GM12801 (cell line): Measurements from ENCODE around the gene HBA1.
"Not testable (repeated sequence)": the region's sequence is repeated elsewhere in the genome, so short reads cannot be mapped to it uniquely, and the experiment has no call there.

Source experiments
- TF ChIP-seq, protein P1 (sequence below): IDR thresholded peaks from one replicate; pipeline ENCODE4 v1.5.1; 2011; ENCODE audit warnings: control low read depth; ENCODE audit not compliant: insufficient read length; ENCODE audit errors: extremely low read depth

HBA1 gene

DNA sequence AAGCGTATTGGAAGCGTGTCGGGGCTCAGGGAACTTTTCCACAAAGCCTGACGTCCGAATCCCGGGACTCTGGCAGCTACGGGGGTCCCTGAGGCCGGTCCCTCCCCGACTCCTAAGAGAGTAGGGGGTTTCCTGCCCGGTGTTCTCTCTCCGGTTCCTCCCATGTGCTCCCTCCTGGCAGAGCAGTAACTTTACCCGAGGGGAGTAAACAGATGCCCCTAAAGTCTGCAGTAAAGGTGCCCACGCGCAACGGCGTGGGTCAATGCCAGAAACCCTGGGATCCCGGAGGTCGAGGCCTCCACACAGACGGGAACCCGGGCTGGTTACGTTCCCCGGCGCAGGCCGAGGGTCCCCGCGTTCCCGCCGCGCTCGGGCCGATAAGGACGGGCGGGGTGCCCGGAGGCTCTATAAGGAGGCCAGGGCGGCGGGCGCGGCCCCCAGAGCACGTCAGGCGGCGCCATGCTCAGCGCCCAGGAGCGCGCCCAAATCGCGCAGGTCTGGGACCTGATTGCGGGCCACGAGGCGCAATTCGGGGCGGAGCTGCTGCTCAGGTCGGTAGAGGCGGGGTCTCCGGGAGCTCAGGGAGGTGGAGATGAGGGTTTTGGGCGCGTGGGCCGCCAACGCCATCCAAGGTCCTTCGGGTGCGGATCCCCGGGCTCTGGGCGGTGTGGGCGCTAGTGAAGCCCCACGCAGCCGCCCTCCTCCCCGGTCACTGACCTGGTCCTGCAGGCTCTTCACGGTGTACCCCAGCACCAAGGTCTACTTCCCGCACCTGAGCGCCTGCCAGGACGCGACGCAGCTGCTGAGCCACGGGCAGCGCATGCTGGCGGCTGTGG, 10.7 kb upstream of the HBA1 start, which contains the start of gene HBM:
Gene HBM (plus strand): TSS at position 440 of the 836 bp plus-strand sequence. CDS start 20 bp downstream, at position 460.
- TF ChIP-seq, protein P1, sequence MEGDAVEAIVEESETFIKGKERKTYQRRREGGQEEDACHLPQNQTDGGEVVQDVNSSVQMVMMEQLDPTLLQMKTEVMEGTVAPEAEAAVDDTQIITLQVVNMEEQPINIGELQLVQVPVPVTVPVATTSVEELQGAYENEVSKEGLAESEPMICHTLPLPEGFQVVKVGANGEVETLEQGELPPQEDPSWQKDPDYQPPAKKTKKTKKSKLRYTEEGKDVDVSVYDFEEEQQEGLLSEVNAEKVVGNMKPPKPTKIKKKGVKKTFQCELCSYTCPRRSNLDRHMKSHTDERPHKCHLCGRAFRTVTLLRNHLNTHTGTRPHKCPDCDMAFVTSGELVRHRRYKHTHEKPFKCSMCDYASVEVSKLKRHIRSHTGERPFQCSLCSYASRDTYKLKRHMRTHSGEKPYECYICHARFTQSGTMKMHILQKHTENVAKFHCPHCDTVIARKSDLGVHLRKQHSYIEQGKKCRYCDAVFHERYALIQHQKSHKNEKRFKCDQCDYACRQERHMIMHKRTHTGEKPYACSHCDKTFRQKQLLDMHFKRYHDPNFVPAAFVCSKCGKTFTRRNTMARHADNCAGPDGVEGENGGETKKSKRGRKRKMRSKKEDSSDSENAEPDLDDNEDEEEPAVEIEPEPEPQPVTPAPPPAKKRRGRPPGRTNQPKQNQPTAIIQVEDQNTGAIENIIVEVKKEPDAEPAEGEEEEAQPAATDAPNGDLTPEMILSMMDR = no peak

DNA sequence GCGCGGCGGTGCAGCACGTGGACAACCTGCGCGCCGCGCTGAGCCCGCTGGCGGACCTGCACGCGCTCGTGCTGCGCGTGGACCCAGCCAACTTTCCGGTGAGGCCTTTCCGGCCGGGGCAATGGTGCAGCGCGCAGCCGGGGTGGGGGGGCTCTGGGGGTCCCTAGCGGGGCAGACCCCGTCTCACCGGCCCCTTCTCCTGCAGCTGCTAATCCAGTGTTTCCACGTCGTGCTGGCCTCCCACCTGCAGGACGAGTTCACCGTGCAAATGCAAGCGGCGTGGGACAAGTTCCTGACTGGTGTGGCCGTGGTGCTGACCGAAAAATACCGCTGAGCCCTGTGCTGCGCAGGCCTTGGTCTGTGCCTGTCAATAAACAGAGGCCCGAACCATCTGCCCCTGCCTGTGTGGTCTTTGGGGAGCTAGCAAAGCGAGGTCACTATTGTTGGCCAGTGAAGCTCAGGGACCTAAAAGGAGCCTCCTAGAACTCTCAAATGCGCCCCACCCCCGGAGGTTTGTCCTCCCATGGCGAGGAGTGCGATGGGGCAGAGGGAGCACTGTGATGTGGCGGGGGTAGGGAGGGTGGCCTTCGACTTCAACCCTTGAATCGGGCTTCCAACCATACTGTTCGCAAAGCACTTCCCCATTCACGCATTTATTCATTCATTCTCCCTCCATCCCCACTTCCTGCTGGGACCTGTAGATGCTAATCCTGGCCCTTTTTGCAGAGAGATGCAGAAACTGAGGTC, 9.9 kb upstream of the HBA1 start:
- TF ChIP-seq, protein P1 = no peak

DNA sequence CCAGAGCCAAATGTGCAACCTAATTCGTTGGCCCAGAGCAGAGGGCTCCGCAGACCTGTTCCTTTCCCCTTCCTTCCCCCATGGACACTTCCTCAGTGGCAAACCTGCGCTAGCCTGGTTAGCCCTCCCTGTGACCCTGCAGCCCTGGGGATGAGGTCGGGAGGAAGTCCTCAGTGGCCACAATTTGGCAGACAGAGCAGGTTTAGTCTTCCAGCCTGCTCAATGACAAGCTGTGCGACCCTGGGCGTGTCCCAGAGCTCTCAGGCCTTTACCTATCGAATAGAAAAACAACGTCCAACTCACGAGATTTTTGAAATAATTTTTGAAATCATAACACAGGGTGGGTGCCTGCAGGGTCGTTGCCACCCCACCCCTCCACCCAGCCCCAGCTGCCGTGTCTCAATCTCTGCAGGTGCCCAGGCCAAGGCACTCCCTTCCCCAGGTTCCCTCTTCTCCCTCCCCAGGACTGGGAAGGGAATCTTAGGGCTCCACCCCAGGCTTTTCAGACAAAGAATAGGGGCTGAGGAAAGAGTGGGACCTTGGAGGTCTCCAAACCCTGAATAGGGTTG, 9.3 kb upstream of the HBA1 start:
- TF ChIP-seq, protein P1 = no peak

DNA sequence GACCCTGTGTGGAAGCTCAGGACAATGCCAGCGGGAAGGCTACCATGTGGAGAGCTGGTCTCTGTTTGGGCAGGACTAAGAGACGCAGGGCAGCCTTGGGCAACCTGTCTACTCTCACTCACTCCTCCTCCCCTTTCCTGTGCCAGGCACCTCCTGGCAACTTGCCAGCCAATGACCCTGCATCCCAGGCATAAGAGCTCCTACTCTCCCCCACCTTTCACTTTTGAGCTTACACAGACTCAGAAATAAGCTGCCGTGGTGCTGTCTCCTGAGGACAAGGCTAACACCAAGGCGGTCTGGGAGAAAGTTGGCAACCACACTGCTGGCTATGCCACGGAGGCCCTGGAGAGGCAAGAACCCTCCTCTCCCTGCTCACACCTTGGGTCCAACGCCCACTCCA, 8.1 kb upstream of the HBA1 start:
- TF ChIP-seq, protein P1 = no peak

DNA sequence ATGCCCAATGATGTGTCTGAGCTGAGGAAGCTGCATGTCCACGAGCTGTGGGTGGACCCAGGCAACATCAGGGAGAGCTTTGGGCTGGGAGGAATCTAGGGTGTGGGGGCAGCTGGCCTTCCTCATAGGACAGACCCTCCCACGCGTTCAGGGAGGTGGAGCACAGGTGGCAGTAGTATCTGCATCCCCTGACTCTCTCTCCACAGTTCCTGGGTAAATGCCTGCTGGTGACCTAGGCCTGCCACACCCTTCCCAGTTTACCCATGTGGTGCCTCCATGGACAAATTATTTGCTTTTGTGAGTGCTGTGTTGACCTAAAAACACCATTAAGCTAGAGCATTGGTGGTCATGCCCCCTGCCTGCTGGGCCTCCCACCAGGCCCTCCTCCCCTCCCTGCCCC, 7.5 kb upstream of the HBA1 start:
- TF ChIP-seq, protein P1 = no peak

DNA sequence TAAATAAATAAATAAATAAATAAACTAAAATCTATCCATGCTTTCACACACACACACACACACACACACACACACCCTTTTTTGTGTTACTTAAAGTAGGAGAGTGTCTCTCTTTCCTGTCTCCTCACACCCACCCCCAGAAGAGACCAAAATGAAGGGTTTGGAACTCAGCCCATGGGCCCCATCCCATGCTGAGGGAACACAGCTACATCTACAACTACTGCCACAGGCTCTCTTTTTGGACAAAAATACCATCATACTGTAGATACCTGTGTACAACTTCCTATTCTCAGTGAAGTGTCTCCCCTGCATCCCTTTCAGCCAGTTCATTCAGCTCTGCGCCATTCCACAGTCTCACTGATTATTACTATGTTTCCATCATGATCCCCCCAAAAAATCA, 5.7 kb upstream of the HBA1 start:
- TF ChIP-seq, protein P1 = no peak

DNA sequence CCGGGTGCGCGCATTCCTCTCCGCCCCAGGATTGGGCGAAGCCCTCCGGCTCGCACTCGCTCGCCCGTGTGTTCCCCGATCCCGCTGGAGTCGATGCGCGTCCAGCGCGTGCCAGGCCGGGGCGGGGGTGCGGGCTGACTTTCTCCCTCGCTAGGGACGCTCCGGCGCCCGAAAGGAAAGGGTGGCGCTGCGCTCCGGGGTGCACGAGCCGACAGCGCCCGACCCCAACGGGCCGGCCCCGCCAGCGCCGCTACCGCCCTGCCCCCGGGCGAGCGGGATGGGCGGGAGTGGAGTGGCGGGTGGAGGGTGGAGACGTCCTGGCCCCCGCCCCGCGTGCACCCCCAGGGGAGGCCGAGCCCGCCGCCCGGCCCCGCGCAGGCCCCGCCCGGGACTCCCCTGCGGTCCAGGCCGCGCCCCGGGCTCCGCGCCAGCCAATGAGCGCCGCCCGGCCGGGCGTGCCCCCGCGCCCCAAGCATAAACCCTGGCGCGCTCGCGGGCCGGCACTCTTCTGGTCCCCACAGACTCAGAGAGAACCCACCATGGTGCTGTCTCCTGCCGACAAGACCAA, 4.0 kb upstream of the HBA1 start, which contains the start of gene HBA2:
Gene HBA2 (plus strand): TSS at position 503 of the 568 bp plus-strand sequence. CDS start 37 bp downstream, at position 540.
- TF ChIP-seq, protein P1 = not testable (repeated sequence)
